ENCODE results near the gene LRRC47.

LRRC47 gene

DNA sequence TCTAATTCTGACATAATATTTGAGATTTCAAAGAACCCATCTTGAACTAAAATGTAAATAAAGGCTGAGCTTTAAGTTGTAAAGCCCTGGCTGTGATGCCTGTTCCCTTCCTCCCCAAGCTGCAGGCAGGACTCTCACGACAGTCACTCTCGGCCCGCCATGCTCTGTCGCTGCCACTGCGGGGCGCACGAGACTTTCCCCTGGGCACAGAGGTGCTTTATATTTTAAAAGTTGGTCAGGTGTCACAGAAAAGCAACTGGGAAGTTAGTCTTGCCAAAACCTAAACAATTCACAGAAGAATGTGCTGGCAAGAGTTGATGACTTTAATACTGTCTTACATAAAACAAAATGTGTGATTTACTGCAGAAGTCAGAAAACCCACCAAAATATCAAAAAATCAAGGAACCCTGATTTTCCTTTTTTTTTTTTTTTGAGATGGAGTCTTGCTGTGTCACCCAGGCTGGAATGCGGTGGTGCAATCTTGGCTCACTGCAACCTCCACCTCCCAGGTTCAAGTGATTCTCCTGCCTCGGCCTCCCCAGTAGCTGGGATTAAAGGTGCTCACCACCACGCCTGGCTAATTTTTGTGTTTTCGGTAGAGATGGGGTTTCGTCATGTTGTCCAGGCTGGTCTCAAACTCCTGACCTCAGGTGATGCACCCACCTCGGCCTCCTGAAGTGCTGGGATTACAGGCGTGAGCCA lies 10.7 kb downstream of the LRRC47 start:
- DNase-seq (ENCODE audit: low spot score) = no peak

DNA sequence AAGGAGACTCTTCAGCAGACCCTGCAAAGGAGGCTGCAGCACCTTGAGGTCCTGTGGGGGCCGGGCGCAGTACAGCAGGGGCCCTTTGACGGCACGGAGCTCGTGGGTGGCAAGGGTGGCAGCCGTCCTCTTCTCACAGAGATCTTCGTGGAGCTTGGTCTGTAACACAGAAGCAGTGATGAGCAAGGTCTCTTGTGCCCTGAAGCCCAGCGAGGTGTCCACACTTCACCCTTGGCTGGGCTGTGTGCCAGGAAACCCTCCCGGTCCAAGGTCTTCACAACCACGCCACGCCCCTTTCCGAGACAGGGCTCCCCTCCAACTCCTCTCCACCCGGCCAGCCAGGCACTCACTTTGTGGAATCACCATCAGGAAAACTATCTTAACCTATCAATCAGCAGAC lies 11.3 kb downstream of the LRRC47 start:
- no peak for DNase-seq (ENCODE audit: low spot score)

DNA sequence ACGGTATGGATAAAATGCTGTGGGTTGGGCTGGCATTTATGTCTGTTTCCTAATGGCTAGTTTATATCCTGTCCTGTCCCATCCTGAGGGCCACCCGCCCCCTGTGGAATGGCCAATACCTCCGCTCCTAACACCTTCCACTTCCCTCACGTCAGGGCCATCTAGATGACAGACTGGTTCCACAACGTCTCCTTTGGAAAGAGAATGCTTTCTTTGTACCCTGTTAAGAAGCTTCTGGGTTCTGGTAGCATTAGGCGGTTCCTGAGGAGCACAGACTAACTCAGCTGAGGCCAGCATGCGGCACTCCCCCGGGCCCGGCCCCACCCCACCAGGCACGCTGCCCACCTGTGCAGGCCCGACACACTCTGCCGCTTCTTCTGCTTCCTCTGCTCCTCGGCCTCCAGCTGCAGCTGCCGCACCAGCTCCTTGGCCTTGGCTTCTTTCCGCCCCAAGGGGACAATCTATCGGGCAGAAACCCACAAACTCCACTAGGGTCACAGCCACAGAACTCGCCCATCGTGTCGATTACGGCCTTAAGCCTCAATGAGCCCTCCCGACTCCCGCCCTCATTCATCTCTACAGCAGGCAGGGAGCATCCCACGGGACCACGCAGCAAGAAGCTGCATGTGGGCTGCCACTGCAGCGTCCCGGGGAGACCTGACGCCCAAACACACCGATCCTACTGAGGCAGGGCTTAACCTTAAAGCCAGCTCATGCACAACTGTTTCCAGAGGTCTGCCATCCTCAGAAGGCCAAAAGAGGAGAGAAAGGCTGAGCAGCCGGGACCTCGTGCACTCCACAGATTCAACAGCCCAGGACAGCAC lies 12.4 kb downstream of the LRRC47 start:
- DNase-seq (ENCODE audit: low spot score) = no peak

DNA sequence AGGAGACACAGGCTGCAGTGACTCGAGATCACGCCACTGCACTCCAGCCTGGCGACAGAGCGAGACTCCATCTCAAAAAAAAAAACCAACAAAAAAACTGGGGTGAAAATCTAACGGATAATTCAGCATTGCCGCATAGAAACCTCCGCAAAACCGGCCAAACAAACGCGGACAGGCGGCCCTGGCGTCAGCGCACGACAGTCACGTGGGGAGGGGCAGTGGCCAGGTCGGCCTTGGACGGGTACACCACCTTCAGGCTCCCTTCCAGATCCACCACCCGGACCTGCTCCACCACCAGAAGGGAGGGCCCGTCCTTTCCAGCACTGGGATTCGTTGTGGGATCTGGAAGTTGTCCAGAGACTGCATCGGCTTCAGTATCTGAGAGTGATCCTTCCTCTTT lies 15.4 kb downstream of the LRRC47 start:
- DNase-seq (ENCODE audit: low spot score) = no peak

DNA sequence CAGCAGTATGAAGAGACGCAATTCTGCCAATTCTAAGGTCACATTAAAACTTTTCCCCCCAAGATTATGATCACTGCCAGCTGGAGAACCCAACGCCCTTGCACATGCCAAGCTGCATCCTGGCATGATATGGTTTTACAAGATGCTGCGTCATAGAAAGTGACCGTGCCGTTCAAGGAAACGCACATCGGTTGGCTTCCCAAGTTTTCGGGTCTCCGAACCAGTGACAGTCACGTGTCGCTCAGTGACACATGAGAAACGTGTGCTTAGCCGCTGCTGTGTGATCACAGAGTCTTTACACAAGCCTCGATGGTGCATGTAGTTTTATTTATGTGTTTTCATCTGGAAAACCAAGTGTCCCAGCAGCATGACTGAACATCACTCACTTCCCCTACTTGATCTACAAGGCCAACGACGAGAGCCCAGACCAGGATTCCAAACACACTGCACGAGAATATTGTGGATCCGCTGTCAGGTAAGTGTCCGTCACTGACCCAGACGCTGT lies 16.3 kb downstream of the LRRC47 start:
- no peak for DNase-seq (ENCODE audit: low spot score)

DNA sequence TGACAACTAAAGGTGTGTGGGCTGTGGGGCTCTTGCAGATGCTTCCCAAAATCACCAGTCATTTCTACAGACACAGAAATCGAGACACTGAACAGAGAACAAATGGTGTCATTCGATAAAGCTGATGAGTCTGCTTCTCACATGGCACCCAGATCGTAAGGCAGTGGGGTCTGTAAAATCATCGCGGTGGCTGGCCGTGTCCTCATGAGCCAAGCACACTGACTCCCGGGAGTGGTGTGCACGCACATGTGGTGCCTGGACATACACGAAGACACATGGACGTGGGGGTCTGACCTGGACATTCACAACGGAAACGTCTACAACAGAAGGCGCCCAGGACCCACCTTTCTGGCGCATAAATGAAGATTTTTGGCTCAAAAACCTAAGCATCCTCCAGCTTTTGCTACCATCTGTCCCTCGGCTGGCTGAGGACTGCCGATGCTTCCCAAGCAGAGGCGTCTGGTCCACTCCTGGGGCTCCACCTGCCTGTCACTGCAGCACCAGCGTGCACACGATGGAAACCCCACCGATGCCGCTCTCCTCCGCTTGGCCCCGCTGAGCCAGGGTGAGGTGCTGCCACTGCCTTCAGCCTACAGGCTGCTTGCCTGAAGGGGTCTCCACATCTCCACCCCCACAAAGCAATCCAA lies 16.9 kb downstream of the LRRC47 start:
- DNase-seq (ENCODE audit: low spot score) = no peak

DNA sequence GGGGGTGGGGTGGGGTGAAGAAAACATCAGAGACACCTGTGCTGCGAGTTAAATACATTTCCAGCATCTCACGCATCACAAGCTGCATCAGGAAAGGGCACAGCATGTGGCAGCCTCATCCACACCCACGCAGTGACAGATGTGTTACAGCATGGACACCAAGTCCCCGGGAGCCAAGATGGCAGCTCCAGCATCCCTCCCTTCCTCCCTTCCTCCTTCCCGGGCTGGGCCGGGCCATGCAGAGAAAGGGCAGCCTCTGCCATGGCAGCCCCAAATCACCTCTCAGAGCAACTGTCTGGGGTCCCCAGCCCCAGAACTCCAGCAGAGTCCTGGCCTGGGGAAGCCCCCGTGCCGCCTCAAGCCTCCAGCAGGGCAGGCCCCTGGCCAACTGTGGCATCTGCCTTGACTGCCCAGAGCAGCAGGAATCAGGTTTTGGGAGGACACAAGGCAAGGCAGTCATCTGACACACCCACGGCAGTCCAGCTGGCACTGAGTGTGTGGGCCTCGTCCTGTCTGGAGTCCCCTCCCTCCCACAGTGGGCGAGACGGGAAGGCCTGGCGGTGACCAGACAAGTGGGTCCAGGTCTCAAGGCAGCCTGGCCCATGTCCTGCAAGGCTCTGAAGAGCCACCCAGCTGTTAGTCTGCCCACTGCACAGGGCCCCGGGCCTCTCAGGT lies 17.6 kb downstream of the LRRC47 start:
- DNase-seq (ENCODE audit: low spot score) = no peak

DNA sequence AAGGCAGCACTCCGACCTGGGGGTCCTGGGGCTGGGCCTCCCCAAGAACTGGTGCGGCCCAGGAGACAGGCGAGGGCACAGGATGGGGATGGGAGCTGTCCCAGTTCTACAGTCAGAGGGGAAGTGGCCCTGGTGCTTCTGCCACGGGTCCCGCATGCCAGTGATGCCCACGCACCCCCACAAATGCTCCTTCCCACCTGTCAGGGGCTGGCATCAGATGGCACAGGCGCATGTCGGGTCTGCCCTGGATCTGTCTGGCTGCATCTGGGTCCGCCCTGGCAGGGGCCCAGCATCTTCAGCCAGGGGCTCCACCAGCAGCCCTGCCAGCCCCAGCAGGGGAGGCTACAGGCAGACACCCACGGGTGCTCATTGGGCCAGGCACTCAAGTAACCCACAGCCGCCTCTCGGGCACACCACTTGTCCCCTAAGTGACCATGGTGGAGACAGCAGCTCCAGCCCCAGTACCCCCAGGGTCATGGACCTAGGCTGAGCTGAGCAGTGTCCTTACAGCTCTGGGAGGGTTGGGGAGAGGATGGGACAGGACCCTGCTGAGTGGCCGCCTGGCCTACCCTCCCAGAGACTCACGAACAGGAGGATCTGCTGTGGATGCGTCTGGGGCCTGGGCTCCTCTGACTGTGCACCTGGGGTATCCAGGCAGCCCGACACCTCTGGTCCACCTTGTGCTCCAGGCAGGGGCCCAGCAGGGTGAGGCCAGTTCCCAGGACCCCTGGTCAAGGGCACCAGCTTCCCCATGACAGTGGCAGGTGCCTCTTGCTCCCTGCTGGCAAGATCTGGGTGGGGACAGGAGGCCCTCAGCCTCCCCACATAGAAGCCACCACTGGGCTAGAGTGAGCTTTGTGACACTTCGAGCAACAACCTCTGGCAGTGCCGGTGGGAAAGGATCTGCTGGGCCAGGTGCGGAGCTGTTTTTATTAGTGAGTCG lies 18.4 kb downstream of the LRRC47 start:
- no peak for DNase-seq (ENCODE audit: low spot score)

DNA sequence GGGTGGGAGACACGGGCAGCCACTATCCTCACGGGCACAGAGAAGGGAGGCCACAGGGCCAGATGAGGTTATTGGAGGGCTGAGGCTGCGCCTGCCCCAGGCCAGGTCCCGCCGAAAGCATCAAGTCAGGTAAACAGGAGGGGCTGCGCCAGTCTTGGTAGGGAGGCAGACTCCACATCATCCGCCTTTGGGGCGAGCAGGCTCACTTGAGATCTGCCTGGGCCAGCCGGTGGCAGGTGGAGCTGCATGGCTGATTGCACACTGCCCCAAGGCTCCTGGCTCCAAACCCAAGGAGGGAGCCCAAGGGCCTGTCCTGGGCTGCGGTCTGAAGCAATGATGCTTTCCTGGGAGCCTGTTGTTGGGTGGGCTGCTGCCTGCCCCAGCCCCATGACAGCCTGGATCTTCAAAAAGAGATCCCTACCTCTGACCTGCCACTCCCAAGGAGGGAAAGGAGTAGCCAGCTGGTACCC lies 19.2 kb downstream of the LRRC47 start:
- DNase-seq (ENCODE audit: low spot score) = no peak

DNA sequence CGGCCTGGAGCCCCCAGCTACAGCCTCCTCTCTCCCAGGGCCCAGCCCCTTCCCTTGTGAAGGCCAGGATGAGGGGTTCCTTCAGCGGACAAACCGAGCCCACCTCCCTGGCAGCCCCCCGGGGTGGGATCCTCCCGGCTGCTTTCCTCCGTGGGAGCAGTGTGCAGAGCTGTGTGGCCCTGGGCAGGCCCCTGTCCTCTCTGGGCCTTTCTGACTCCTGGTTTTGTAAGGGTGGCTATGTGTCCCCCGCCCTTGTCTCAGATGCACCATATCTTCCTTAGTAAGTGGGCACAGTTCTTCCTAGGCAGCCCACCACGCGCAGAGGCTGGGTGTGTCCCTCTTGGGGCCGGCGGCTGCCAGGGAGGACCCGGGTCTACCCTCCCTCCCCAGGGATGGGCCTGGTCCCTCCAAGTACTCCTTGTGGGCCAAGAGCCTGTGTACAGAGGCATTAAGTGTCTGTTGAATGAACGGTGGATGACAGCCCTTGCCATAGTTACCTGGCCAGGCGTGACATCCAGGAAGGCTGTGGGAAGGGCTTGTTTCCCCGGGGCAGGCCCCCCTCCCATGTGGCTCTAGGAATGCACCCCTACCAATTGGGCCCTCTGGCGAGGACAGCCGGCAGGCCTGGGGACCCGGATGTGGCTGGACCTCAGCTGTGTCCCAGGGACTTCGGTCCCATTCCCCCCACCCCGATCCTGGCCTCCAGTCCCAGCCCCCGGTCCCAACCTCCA lies 19.9 kb downstream of the LRRC47 start:
- DNase-seq (ENCODE audit: low spot score) = no peak

DNA sequence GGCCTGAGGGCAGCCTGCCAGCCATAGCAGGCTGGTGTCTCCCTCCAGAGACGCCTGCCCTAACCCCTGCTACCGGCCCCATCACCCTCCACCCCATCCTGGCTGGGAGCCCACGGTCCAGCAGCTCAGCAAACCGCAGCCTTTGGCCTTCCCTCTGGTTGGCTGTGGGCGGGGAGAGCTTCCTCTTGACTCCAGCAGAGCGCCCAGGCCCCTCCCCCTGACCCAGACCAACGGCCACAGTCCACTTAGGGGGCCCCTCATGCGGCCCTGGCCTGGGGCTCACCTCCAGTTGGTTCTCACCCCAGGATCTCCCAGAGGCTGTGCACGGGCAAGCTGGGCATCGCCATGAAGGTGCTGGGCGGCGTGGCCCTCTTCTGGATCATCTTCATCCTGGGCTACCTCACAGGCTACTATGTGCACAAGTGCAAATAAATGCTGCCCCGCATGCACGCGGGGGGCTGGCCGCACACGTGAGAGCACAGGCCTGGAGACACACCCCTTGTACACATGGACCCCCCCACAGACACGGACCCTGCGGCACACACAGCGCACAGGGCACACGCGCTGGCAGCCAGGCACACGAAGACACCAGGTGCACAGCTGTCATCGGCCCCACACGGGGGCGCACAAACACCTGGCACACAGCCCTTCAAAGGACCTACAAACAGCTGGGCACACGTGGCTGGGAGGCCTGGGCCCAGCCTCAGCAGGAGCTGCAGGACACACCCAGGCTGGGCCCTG lies 20.6 kb downstream of the LRRC47 start:
- no peak for DNase-seq (ENCODE audit: low spot score)

DNA sequence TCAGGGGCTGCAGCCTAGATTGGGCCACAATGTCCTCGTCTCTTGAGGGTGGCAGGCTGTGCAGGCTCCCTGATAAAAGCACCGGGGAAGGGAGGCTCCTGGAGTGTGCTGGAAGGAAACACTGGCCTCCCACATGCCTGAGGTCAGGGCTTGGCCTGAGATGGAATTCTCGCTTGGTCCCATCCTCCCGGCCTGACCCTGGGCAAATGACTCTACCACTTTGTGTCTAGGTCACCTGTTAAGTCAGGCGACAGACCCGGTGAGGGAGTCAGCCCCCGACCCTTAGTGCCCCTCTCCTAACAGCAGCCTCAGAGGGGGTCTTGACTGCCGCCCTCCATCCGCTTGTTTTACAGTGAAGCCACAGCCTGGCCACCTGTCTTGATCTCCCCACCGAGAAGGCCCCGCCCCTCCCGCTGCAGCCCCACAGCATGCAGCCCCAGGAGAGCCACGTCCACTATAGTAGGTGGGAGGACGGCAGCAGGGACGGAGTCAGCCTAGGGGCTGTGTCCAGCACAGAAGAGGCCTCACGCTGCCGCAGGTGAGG lies 21.3 kb downstream of the LRRC47 start:
- no peak for DNase-seq (ENCODE audit: low spot score)

DNA sequence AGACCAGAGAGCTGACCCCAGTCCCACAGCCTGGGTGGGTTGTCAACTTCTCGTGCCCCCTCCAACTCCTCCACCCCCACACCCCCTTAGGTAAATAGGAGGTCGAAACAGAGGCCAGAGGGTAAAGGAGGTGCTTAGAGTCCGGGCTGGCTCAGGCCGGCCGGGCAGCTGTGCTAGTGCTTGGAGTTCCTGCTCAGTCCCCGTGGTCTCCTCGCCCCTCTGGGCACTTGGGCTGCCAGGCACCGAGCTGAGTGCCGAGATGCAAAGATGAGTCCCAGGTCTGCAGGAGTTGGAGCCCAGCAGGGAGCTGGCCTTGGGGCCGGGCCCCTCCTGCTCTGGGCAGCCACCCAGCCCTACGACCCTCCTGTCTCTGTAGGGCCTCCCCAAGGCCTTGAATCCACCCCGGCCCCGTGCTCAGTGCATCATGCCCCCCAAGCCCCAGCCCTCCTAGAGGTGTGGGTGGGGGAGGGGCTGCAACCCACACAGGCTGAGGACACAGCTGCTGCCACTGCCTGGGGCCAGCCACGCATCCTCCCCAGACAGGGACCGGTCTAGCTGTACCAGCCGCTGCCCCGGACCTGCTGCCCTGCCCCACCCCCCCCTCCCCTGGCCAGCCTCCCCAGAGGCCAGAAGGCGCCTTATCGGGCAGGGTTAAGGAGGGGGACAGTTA lies 21.9 kb downstream of the LRRC47 start:
- no peak for DNase-seq (ENCODE audit: low spot score)

DNA sequence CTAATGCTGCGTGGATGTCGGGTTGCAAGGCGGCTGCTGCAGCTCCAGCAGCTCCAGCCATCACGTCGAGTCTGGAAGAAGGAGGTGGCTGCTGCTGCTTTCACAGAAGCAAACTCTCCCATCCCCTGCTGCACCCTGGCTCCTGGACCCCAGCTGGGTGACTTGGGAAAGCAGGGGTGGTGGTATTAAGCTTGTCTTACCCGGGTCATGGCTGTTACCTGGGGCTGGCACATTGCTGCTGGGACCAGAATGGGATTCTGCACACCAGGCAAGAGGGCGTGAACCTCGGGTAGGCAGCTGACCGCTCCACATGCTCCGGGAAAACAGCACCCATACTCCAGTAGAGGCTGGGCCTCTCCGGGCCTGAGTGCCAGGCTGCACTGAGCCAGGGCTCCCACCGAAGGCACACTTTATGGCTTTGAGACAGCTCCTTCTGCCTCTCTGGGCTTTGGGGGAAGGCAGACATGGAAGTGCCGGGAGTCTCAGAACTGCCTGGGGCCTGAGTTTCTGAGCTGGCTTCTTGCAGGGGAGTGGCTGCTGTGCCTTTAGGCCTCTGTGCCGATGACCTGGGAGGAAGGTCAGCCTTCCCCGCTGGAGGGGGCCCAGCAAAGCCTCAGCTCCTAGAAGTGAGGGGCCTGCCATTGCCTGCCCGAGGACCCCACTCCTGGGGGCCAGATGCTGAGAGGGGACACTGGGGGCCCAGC lies 22.6 kb downstream of the LRRC47 start:
- no peak for DNase-seq (ENCODE audit: low spot score)

DNA sequence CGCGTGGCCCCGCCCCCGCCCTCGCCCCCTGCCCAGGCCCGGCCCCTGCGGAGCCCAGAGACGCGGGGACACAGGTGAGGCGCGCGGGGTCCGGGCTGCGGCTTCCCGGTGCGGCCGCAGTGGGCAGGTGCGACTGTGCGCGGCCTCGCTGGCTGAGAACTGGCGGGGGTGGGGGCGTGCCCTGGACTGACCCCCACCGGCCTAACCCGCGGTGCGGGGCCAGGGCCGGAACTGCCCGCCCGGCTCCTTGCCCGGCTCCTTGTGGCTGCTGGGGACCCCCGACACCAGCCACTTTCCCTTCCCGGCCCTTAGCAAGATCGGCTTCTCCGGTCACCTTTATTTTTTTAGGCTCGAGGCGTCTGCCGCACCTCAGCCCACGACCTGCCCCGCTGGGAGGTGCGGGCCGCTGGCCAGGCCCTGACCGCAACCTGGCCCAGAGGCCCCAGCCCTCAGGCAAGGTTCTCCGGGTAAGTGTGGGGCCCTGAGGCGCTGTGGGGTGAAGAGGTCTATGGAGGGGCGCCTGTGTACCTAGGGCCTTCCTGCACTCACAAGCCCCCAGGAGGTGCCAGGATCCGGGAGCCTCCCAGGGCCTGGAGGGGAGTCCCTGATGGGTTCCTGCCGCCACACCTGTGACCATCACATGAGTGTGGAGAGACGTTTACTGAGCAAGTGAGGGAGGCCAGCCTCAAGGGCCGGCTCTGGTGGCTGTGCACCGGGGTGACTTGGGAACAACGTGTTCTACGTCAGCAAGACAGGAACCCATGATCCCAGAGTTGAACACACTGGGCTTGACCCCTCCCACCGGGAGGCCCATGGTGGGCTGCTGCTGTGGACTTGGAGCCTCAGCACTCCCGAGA lies 23.4 kb downstream of the LRRC47 start, which contains the start of gene SMIM1:
TSS of gene SMIM1 (plus strand) at position 35 of the 857 bp plus-strand sequence. CDS start 2,625 bp downstream, outside the sequence.
- no peak for DNase-seq (ENCODE audit: low spot score)

DNA sequence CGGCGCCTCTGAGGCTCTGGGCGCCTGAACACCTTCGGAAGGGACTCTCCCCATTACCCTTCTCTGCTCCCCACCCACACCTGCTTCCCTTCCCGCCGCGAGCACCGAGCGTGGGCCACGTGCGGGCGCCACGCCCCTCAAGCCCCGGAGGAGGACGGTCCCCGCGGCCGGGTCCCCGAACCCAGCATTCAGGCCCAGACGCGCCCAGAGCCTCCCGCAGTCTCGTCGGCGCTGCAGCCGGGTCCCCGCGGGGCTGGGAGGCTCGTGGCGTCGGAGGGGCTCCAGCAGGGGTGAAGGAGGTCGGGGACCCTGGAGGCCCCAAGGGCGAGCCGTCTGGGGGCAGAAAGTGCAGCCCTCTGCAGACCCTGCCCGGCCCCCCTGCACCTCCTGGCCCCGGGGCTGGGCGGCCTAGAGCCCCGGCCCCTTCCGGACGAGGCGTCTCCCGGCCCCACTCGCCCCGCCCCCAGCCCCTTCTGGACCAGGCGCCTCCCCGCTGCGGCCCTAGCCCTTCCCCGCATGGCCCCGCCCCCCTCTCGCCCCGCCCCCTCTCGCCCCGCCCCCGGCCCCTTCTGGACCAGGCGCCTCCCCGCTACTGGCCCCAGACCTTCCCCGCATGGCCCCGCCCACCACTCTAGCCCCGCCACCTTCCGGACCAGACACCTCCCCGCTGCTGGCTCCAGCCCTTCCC lies 24.1 kb downstream of the LRRC47 start:
- DNase-seq (ENCODE audit: low spot score) = peak; percentile 97
